ENCODE results near the gene GRM6.

GRM6 gene

GRCh38 chr5:178983728-178984127, 11.4 kb downstream of the GRM6 start:
- DNase-seq (ENCODE audit: low spot score) = no peak

GRCh38 chr5:178982941-178983340, 12.2 kb downstream of the GRM6 start:
- no peak for DNase-seq (ENCODE audit: low spot score)

- no peak for DNase-seq (ENCODE audit: low spot score)
Observed at GRCh38 chr5:178981381-178981780, 13.7 kb downstream of the GRM6 start.

- DNase-seq (ENCODE audit: low spot score) = no peak
Observed at GRCh38 chr5:178965465-178966055, 29.6 kb downstream of the GRM6 start.

DNA sequence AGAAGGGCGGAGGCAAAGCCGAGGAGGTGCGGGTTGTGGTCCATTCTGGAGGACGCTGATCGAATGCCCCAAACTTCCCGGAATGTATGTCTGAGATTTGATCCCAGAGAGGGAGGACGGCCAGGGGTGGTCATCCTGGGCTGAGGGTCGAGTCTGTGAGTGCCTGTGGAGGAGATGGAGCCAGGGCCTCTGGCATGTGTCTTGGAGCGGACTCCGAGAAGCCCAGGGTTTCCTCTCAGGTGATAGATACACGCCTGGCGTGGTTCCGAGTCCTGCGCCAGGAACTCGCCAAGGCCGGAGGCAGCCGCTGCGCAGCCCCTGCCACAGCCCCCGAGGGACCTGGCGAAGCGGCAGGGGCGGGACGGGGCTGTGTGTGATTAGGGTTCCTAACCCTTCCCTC, 53.8 kb downstream of the GRM6 start:
- no peak for DNase-seq (ENCODE audit: low spot score)

GRCh38 chr5:178940569-178941360, 54.4 kb downstream of the GRM6 start, which contains the start of gene ZNF454:
Gene ZNF454 (plus strand): TSS chr5:178941198. CDS start chr5:178942792, 1,594 bp downstream.
- DNase-seq (ENCODE audit: low spot score) = peak; percentile 97

GRCh38 chr5:178931846-178932760, 63.0 kb downstream of the GRM6 start:
- no peak for DNase-seq (ENCODE audit: low spot score)

Data from Ammon's horn (tissue), 1 donor.